UCSD-AML1 (cell line): Measurements from ENCODE around the gene IMPA2.
A peak's percentile ranks its signal among the peaks of the same experiment; 100 is the strongest.
"Not testable (repeated sequence)": the region's sequence is repeated elsewhere in the genome, so short reads cannot be mapped to it uniquely, and the experiment has no call there.

Experiments used
- DNase-seq: peaks from one replicate; lab custom pipeline; 2025; ENCODE audit not compliant: unreplicated experiment; lab: John Stamatoyannopoulos, UW

Gene IMPA2

GRCh38 chr18:12027480-12027879 is 46.2 kb downstream of the IMPA2 start:
- DNase-seq: no peak

DNA sequence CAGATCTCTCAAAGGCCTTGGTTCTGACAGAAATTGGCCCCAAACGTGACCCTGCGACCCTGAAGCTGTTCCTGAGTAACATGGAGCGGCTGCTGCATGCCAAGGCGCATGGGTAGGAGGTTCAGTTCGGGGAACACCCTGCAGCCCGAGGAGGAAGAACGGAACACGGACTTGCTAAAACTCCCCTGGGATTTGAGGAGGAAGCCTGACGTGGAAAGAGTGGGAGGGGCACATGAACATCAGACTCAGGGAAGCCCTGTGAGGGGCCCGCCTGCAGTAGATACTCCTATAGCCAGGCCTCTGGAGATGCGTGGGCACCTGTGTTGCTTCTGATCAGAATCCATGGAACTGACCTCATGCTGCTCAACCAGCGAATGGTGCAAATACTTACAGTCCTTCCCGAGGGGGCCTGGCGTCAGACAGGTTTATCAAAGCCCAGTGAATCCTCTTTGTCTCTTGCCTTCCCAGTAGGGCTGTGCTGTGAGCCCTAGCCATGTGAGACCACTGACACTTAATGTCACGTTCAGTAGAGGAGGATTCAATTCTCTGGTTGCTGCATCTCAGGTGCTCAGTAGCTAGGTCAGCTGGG is 46.8 kb downstream of the IMPA2 start:
- no peak for DNase-seq

- no peak for DNase-seq
These were observed 47.4 kb downstream of the IMPA2 start for GRCh38 chr18:12028674-12029073.

- no peak for DNase-seq
These were observed 48.7 kb downstream of the IMPA2 start for GRCh38 chr18:12029786-12030584.

- no peak for DNase-seq
These were observed 49.4 kb downstream of the IMPA2 start for GRCh38 chr18:12030670-12031069.

DNA sequence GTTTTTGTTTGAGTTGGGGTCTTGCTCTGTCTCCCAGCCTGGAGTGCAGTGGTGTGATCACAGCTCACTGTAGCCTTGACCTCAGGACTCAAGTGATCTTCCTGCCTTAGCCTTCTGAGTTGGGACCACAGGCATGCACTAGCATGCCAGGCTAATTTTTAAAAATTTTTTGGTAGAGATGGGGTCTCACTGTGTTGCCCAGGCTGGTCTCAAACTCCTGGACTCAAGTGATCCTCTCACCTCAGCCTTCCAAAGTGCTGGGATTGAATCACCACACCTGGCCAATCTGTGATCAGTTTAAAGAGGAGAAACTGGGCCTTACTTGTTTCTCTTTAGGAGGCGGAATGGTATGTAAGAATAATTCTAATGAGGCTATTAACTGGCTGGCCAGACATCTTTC is 49.9 kb downstream of the IMPA2 start:
- DNase-seq: no peak

GRCh38 chr18:12031846-12032245 is 50.5 kb downstream of the IMPA2 start:
- DNase-seq: no peak

GRCh38 chr18:12032786-12033642 is 51.7 kb downstream of the IMPA2 start:
- no peak for DNase-seq

DNA sequence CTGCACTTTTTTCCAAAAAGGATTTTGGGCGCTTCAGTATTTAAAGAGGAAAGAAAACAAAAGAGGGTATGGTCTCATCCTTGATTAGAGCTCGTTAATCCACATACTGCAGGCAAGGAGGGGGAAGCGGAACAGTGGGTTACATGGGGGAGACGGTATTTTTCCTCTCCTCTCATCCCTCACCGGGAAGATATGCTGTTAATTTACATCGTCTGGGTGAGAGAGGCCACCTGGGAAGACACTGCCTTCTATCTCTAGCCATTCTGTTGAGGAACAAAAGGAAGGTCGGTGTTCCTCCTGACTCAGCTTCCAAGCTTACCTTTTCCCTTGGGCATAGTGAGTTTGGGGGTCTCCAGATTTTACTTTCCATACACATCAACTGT is 52.3 kb downstream of the IMPA2 start:
- DNase-seq: no peak

DNA sequence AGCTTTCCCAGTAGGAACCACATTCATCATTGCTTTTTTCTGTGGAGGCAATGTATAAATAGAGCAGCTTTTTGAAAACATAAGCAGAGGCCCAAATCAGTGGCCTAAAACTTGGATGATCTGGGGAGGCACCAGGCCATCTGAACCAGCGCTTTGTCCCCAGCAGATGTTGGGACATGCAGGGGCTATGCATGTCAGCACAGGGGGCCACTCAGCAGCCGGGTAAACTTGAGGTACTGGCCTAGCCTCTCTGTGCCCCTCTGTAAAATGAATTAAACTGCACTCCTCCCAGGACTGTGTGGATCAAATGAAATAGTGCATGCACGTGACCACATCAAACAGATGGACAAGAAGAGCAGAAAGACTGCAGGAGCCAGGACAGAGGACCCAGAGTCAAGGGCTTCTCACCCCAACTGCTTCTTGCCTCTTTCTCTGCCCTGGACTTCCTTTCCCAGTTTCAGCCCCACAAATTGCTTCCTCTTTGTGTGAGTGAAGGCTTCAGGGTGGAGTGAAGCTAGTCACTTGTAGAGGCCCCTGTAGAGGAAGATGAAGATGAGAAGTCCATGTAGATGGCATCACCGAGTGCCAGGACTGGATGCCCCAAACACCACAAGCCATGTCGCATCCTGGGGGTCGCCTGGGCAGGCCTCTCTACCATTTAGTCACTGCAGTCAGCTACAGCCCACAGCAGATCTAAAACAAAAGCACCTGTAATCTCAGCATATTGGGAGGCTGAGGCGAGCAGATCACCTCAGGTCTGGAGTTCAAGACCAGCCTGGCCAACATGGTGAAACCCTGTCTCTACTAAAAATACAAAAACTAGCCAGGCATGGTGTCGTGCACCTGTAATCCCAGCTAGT is 53.2 kb downstream of the IMPA2 start:
- no peak for DNase-seq

- DNase-seq: no peak
These were observed 54.2 kb downstream of the IMPA2 start for GRCh38 chr18:12035481-12035880.

GRCh38 chr18:12036201-12036751 is 55.0 kb downstream of the IMPA2 start:
- no peak for DNase-seq

DNA sequence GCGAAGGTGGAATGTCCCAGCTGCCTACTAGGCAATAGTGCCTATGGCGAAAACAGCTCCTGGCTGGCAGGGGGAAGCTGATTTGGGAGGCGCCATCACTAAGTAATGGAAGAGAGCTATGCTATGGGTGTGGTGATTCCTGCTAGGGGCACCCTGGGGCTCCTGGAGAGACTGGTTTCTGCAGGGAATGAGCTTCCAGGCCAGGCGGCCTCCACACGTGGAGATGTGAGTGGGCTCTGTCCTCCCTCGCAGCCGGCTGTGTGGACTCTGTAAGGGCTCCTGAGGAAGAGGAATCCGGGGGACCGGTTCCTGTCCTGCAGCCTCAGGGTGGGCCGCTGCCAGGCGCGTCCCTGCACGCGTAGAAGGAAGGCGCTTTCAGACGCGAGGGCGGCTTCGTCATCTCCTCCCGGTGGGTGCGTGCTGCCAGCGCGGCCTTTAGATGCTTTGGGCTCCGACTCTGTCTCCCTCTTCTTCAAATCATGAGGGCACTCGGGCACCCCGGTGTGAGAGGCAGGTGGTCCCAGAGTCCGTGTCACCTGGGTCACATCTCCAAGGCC is 56.9 kb downstream of the IMPA2 start:
- no peak for DNase-seq

DNA sequence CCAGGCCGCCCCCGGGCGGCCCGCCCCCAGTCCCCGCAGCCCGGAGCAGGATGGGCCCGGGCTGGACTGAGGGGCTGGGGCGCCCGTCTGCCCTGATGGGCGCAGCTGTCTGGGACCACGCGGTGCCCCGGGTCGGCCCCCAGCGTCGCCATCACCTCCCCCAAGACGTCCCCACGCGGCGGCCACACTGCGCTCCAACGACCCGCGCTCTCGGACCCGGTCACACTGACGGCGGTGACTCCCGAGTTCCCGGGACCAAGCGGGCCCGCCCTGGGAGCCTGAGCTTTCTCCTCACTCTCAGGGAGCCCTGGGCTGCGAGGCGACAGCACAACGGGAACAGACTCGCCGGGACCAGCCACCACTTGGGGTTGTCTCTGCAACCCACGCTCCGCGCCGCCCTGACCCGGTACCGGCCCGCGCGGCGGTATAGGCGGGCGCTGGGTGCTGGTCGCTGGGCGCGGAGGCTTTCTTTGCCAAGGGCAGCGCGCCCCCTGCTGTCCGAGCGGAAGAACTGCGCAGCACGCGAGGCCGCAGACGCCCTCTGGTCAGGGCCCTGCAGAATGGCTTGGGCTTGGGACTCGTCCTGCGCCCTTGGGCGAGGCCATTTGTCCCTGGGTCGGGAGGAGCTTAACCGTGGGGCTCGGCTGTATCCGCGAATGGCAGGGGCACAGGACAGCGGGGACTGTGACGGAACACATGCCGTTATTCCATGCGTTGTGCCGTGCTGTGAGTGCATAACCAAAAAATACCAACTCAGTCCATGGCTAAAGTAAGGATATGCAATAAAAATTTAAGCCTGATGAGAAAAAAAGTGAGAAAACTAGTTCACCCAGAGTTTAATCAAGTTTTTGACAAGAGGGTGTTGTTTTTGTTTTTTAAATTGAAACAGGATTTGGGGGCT is 57.6 kb downstream of the IMPA2 start:
- peak; percentile 72 for DNase-seq

DNA sequence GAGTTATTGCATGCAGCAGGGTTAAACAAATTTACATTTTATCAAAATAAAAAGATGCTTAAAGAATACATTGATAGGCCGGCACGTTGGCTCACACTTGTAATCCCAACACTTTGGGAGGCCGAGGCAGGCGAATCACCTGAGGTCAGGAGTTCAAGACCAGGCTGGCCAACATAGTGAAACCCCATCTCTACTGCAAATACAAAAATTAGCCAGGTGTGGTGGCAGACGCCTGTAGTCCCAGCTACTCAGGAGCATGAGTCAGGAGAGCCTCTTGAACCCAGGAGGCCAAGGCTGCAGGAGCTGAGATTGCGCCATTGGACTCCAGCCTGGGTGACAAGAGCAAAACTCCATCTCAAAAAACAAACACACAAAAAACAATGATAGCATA is 58.2 kb downstream of the IMPA2 start:
- not testable (repeated sequence) for DNase-seq

GRCh38 chr18:12041561-12041960 is 60.3 kb downstream of the IMPA2 start:
- no peak for DNase-seq

GRCh38 chr18:12043811-12044210 is 62.5 kb downstream of the IMPA2 start:
- no peak for DNase-seq

GRCh38 chr18:12044591-12044990 is 63.3 kb downstream of the IMPA2 start:
- no peak for DNase-seq

DNA sequence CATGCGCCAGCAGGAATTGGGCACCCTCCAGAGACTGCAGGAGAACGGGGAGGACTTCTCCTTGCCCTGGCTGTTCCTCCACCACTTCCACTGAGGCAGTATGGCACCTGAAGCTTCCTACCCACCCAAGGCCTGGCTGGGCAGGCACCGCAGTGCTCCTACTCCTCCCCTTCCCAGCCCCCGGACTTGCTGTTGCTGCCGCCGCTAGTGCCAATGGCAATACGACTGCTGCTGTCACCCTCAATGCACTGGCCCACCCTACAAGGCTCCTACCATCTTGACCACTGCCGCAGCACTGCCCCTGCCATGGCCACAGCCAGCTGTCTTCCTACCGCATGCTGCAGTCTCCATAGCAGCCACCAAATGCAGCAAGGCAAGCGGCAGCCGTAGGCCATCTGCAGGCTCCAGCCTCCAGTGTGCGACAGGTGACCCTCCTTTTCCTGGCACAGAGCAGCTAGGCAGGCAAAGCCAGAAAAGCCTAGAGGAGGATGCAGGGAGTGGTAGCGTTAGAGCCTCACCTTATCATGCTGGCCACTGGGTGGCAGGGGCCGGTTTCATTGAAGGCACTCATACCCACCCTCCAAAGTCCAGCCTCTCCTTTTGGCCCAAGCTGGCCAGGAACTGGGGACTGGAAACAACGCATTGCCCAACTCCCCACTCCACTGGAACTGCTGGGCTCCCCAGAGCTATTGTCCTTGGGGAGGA is 64.9 kb downstream of the IMPA2 start:
- DNase-seq: no peak
